ENCODE data around the gene CA6. TPM values are rescaled to one million over a fixed set of nuclear protein-coding genes. Genes with fewer than 3 reads are reported as not detected.
"Not testable (repeated sequence)": the region's sequence is repeated elsewhere in the genome, so short reads cannot be mapped to it uniquely, and the experiment has no call there.

CA6 gene
- total RNA-seq, 1 donor from 2014 or later: 0.19 TPM

GRCh38 chr1:8989061-8989460 lies 43.4 kb downstream of the CA6 start:
- intact Hi-C loops (cut with DNase I): no loop called here
- DNase-seq (ENCODE audit: missing footprints): no peak

GRCh38 chr1:8989821-8990220 lies 44.2 kb downstream of the CA6 start:
- intact Hi-C loops (cut with DNase I): no loop called here
- ATAC-seq: no peak
- DNase-seq (ENCODE audit: missing footprints): no peak

More at GRCh38 chr1:8989061-8989460, 43.4 kb downstream of the CA6 start:
- ATAC-seq: no peak

GRCh38 chr1:8992936-8993687 lies 47.4 kb downstream of the CA6 start:
- no peak for ATAC-seq
- no peak for DNase-seq (ENCODE audit: missing footprints)
- intact Hi-C loops (cut with DNase I): no loop called here

DNA sequence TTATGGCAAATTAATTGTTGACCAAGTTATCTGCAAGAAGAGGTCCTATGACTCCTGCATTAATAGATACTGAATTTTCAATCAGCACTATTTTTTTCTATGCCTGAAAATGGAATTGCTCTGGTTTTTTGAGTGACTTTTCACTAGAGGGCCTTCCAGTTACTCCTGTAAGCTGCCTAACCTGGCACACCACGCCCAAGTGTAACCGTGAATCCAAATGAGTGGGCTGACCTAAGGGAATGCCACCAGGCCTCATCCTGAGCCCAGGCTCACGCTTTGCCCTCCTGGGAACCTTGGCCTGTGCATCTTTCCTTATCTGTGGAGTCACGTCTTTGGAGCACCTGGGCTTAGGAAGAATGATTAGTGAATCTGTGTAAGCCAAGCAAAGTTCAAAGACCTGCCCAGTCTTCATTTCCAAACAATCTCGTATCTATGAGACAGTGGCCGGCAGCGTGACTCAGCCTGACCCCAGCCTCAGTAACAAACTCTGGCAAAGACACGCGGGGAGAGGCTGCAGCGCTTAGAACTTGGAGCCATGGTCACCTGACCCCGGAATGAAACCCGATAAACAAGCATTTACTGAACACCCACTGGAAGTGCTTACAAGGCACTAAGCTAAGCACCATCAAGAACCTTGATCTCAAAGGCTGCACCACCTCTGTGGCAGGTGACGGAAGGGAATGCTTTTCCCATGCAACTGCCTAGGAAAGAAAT lies 48.5 kb downstream of the CA6 start:
- DNase-seq (ENCODE audit: missing footprints); ATAC-seq; intact Hi-C loops (cut with DNase I): not testable (repeated sequence)

GRCh38 chr1:9001534-9002214 lies 56.0 kb downstream of the CA6 start:
- intact Hi-C loops (cut with DNase I): loop anchor here (10.0 kb wide), 1 partner anchor 193 kb away; no protein-coding TSS in a partner anchor
- DNase-seq (ENCODE audit: missing footprints); ATAC-seq: not testable (repeated sequence)

- intact Hi-C loops (cut with DNase I): loop anchor here (10.0 kb wide), 1 partner anchor 193 kb away; no protein-coding TSS in a partner anchor
- DNase-seq (ENCODE audit: missing footprints); ATAC-seq: not testable (repeated sequence)
Observed at GRCh38 chr1:9002215-9002560, 56.5 kb downstream of the CA6 start.

DNA sequence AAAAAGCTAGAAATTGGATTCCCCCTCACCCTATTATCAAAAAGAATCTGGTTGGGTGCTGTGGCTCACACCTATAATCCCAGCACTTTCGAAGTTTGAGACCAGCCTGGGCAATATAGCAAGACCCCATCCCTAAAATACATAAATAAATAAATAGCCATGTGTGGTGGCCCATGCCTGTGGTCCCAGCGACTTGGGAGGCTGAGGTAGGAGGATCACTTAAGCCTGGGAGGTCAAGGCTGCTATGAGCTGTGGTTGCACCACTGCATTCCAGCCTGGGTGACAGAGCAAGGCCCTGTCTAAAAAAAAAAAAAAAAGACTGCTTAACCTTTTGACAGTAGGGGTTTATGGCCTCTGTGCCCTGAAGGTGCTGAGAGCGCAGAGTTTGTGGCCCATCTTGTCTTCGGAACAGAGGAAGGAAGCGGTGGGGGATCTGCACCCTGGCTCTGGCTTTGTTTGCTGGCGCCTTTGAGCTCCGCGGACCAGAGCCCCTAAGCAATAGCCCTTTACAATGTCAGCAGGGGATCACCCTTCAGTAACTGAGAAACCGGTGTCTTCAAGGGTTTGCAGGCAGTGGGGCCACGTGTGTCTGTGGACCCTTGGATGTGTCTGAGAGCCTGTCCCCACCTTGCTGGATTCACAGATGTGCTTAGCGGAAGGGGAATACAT lies 58.5 kb downstream of the CA6 start:
- ATAC-seq (no peak), DNase-seq (ENCODE audit: missing footprints) (no peak)

GRCh38 chr1:9004700-9005394 lies 59.2 kb downstream of the CA6 start:
- ATAC-seq: peak; percentile 82
- peak; percentile 92 for DNase-seq (ENCODE audit: missing footprints)
- intact Hi-C loops (cut with DNase I): loop anchor here (2.0 to 10.0 kb wide), 3 partner anchors 86 to 190 kb away; no protein-coding TSS in a partner anchor

More for the DNA sequence above, 58.5 kb downstream of the CA6 start:
- intact Hi-C loops (cut with DNase I): loop anchor here (2.0 to 10.0 kb wide), 3 partner anchors 85 to 191 kb away; no protein-coding TSS in a partner anchor

GRCh38 chr1:9005395-9005708 lies 59.7 kb downstream of the CA6 start:
- intact Hi-C loops (cut with DNase I): loop anchor here (2.0 to 10.0 kb wide), 3 partner anchors 87 to 189 kb away; no protein-coding TSS in a partner anchor
- DNase-seq (ENCODE audit: missing footprints) (peak; percentile 3), ATAC-seq (no peak)

- ATAC-seq (no peak), DNase-seq (ENCODE audit: missing footprints) (peak; percentile 62)
- intact Hi-C loops (cut with DNase I): loop anchor here (10.0 kb wide), 1 partner anchor 188 kb away; no protein-coding TSS in a partner anchor
Observed at GRCh38 chr1:9006956-9007615, 61.4 kb downstream of the CA6 start.

DNA sequence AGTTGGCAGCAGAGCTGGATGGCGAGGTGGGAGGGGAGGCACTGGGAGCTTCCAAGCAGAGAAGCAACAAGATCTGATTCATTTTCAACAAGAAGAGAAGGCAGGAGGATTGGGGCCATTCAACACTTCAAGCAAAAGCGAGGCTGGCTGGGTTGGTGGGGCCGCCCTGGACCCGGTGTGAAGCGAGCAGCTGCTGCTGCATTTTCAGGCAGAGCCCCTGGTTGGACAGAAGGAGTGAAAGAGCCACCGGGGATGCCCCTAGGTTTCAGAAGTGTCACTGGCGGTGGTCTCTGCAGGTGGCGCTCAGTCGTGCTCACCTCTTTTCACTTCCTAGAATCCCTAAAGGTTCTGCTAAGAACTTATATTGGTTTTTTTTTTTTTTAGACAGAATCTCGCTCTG lies 62.6 kb downstream of the CA6 start:
- intact Hi-C loops (cut with DNase I): loop anchor here (10.0 kb wide), 1 partner anchor 187 kb away; no protein-coding TSS in a partner anchor

DNA sequence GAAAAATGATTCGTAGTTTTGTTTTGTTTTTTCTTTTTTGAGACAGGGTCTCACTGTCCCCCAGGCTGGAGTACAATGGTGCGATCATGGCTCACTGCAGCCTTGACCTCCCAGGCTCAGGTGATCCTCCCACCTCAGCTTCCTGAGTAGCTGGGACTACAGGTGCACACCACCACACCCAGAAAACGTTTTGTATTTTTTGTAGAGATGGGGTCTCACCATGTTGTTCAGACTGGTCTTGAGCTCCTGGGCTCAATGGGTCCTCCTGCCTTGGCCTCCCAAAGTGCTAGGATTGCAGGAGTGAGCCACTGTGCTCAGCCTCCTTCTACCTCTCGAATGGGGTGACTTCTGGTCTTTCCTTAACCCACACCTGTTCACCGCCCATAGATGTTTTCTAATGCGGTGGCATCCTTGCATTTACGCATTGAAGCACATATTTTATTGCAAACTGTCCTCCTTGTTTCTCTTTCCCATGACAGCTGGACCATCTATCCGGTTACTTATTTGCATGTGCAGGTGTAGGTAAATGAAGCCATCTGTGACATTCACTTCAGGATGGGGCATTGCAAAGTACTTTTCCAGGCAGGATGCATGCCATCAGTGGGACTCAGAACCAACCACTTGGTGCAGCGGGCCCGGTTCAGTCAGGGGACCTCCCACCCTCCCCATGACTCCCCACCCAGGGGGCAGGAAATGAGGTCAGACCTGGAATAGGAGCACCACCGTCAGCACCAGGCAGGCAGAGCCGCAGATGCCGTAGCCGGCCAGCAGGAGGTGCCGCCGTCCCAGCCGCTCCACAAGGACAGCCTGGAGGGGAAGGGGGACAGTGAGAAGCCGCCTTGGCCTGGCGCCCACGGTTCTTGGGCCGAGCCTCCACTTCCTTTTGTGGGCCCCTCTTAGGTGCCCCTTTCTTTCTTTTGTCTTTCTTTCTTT lies 64.0 kb downstream of the CA6 start:
- no peak for ATAC-seq
- DNase-seq (ENCODE audit: missing footprints): peak; percentile 73
- intact Hi-C loops (cut with DNase I): loop anchor here (10.0 kb wide), 1 partner anchor 185 kb away; no protein-coding TSS in a partner anchor

More for the DNA sequence above, 62.6 kb downstream of the CA6 start:
- ATAC-seq (no peak), DNase-seq (ENCODE audit: missing footprints) (peak; percentile 37)

GRCh38 chr1:9010781-9011323 lies 65.2 kb downstream of the CA6 start:
- DNase-seq (ENCODE audit: missing footprints) (peak; percentile 83), ATAC-seq (peak; percentile 57)
- intact Hi-C loops (cut with DNase I): no loop called here

DNA sequence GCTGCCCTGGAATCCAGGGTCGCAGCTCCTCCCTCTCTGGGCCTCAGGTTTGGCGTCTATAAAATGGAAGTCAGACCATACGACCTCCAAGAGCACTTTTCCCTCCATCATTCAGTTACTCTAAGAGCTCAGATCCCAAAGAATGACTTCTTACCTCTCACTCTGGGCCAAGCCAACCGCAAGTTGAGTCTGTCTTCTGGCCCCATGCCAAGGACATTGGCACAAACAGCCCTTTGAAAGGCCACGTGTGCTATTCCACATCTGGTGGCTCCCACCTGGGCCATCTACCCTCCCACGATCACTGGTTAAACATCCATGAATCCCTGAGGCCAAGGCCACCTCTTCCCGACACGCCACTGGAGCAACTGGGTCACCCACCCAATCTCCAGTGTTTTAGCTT lies 68.2 kb downstream of the CA6 start:
- ATAC-seq (no peak), DNase-seq (ENCODE audit: missing footprints) (no peak)
- intact Hi-C loops (cut with DNase I): no loop called here

GRCh38 chr1:9014475-9015375 lies 69.1 kb downstream of the CA6 start:
- DNase-seq (ENCODE audit: missing footprints): peak; percentile 41
- no peak for ATAC-seq
- intact Hi-C loops (cut with DNase I): no loop called here
